WTC11 (cell line): ENCODE measurements around the gene UBA1.

Experiments
- CREB1 ChIP-seq: sonication (generic); formaldehyde crosslinking; IDR thresholded peaks from 2 replicates; pipeline ENCODE4 v1.8.0; 2023; ENCODE audit warnings: mild to moderate bottlenecking, missing genetic modification reagents
- CTCF ChIP-seq: fragments of 200-600 bp; IDR thresholded peaks from 2 replicates; pipeline ENCODE4 v1.8.0; 2022; ENCODE audit warnings: antibody characterized with exemption
- ESRRA ChIP-seq: sonication (generic); formaldehyde crosslinking; IDR thresholded peaks from 2 replicates; pipeline ENCODE4 v1.8.1; 2022; ENCODE audit warnings: mild to moderate bottlenecking, missing genetic modification reagents, borderline replicate concordance
- JUN ChIP-seq: sonication (generic); formaldehyde crosslinking; IDR thresholded peaks from 2 replicates; pipeline ENCODE4 v1.8.0; 2023; ENCODE audit warnings: mild to moderate bottlenecking, missing genetic modification reagents
- NR2C2 ChIP-seq: sonication (generic); formaldehyde crosslinking; IDR thresholded peaks from 2 replicates; pipeline ENCODE4 v1.8.0; 2022; ENCODE audit warnings: mild to moderate bottlenecking, missing genetic modification reagents
- SMAD4 ChIP-seq: sonication (generic); formaldehyde crosslinking; IDR thresholded peaks from 2 replicates; pipeline ENCODE4 v1.8.0; 2022; ENCODE audit warnings: mild to moderate bottlenecking, missing genetic modification reagents
- SP1 ChIP-seq: sonication (generic); formaldehyde crosslinking; conservative IDR thresholded peaks from 2 replicates; pipeline ENCODE4 v1.8.1; 2022; ENCODE audit warnings: missing genetic modification reagents
- STAT6 ChIP-seq: sonication (generic); formaldehyde crosslinking; conservative IDR thresholded peaks from 2 replicates; pipeline ENCODE4 v1.8.1; 2023; ENCODE audit warnings: mild to moderate bottlenecking, low read depth, missing genetic modification reagents, moderate library complexity
- USF2 ChIP-seq: sonication (generic); formaldehyde crosslinking; IDR thresholded peaks from 2 replicates; pipeline ENCODE4 v1.8.1; 2023; ENCODE audit warnings: mild to moderate bottlenecking, missing genetic modification reagents, moderate library complexity
- ZNF423 ChIP-seq: fragments of 250-450 bp; sonication (Bioruptor Pico); IDR thresholded peaks from 2 replicates; pipeline ENCODE4 v2.1.2; 2022; ENCODE audit warnings: mild to moderate bottlenecking, moderate library complexity
- ZSCAN18 ChIP-seq: fragments of 250-450 bp; sonication (Bioruptor Pico); IDR thresholded peaks from 2 replicates; pipeline ENCODE4 v2.1.2; 2022; ENCODE audit warnings: mild to moderate bottlenecking, moderate library complexity
- TF ChIP-seq, protein P1 (sequence below): sonication (generic); formaldehyde crosslinking; IDR thresholded peaks from 2 replicates; pipeline ENCODE4 v1.8.1; 2023; ENCODE audit warnings: mild to moderate bottlenecking, missing genetic modification reagents
- TF ChIP-seq, protein P2 (sequence below): sonication (generic); formaldehyde crosslinking; IDR thresholded peaks from 2 replicates; pipeline ENCODE4 v1.8.1; 2023; ENCODE audit warnings: mild to moderate bottlenecking, moderate library complexity, missing genetic modification reagents
- TF ChIP-seq, protein P3 (sequence below): sonication (generic); formaldehyde crosslinking; IDR thresholded peaks from 2 replicates; pipeline ENCODE4 v1.8.1; 2022; ENCODE audit warnings: mild to moderate bottlenecking, missing genetic modification reagents, moderate library complexity, borderline replicate concordance

DNA sequence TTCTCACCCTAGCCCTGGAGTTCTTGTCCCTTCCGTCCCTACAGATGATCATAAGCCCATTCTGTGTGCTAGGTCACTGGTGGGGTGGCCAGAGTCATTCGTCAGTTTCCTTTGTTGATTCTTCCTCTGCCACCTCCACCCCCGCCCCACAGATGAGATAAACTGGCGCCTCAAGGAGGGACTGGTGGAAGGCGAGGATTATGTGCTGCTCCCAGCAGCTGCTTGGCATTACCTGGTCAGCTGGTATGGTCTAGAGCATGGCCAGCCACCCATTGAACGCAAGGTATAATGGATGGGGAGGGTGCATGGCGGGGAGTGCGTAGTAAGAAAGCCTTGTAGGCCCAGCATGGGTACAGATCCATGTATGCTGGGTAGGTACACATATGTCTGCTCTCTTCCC, 45.6 kb downstream of the UBA1 start:
- TF ChIP-seq ZSCAN18 (no peak), CTCF (no peak), ESRRA (CRISPR knock-in tag) (no peak), USF2 (CRISPR knock-in tag) (no peak), CREB1 (CRISPR knock-in tag) (no peak), SP1 (CRISPR knock-in tag) (no peak), SMAD4 (no peak), ZNF423 (CRISPR knock-in tag) (no peak), NR2C2 (CRISPR knock-in tag) (no peak), STAT6 (CRISPR knock-in tag) (no peak), JUN (CRISPR knock-in tag) (no peak)
- TF ChIP-seq, protein P1, sequence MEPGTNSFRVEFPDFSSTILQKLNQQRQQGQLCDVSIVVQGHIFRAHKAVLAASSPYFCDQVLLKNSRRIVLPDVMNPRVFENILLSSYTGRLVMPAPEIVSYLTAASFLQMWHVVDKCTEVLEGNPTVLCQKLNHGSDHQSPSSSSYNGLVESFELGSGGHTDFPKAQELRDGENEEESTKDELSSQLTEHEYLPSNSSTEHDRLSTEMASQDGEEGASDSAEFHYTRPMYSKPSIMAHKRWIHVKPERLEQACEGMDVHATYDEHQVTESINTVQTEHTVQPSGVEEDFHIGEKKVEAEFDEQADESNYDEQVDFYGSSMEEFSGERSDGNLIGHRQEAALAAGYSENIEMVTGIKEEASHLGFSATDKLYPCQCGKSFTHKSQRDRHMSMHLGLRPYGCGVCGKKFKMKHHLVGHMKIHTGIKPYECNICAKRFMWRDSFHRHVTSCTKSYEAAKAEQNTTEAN, result no peak
- TF ChIP-seq, protein P2, sequence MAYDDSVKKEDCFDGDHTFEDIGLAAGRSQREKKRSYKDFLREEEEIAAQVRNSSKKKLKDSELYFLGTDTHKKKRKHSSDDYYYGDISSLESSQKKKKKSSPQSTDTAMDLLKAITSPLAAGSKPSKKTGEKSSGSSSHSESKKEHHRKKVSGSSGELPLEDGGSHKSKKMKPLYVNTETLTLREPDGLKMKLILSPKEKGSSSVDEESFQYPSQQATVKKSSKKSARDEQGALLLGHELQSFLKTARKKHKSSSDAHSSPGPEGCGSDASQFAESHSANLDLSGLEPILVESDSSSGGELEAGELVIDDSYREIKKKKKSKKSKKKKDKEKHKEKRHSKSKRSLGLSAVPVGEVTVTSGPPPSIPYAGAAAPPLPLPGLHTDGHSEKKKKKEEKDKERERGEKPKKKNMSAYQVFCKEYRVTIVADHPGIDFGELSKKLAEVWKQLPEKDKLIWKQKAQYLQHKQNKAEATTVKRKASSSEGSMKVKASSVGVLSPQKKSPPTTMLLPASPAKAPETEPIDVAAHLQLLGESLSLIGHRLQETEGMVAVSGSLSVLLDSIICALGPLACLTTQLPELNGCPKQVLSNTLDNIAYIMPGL (CRISPR knock-in tag), result no peak
- TF ChIP-seq, protein P3, sequence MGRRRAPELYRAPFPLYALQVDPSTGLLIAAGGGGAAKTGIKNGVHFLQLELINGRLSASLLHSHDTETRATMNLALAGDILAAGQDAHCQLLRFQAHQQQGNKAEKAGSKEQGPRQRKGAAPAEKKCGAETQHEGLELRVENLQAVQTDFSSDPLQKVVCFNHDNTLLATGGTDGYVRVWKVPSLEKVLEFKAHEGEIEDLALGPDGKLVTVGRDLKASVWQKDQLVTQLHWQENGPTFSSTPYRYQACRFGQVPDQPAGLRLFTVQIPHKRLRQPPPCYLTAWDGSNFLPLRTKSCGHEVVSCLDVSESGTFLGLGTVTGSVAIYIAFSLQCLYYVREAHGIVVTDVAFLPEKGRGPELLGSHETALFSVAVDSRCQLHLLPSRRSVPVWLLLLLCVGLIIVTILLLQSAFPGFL, result no peak
